Activated T-helper 2 cell treated with anti-CD3 and anti-CD28 coated beads, Interferon-gamma antibody, Interleukin-2, Interleukin-4, amounts not matched to agents 10 μg/mL and 5 μg/mL and 100 μg/mL, durations not matched to agents 14 hours and 24 hours and 36 hours (primary cell): Measurements from ENCODE around the gene CAPN2. TPM values are rescaled to one million over a fixed set of nuclear protein-coding genes. Genes with fewer than 3 reads are reported as not detected.
"Not testable (repeated sequence)": the region's sequence is repeated elsewhere in the genome, so short reads cannot be mapped to it uniquely, and the experiment has no call there.

Experiments
- DNase-seq: peaks from one replicate; pipeline ENCODE4 v3.0.0; 2021; ENCODE audit warnings: low spot score
- H3K27ac Mint-ChIP-seq: one replicate; pipeline ENCODE4 v1.8.0; 2021; ENCODE audit warnings: mixed read lengths
- H3K27me3 Mint-ChIP-seq: one replicate; pipeline ENCODE4 v1.8.0; 2021; ENCODE audit warnings: low read depth, mixed read lengths
- H3K36me3 Mint-ChIP-seq: one replicate; pipeline ENCODE4 v1.8.0; 2021; ENCODE audit warnings: low read depth, mixed read lengths
- H3K4me1 Mint-ChIP-seq: one replicate; pipeline ENCODE4 v1.8.0; 2021; ENCODE audit warnings: low read depth, mixed read lengths
- H3K4me3 Mint-ChIP-seq: one replicate; pipeline ENCODE4 v1.8.0; 2021; ENCODE audit warnings: low read depth, mild to moderate bottlenecking, moderate library complexity, mixed read lengths
- H3K9me3 Mint-ChIP-seq: one replicate; pipeline ENCODE4 v1.8.0; 2021; ENCODE audit warnings: mixed read lengths
- intact Hi-C: fragments of 100-400 bp; cut with micrococcal nuclease; formaldehyde crosslinking; loops from one replicate; pipeline ENCODE4 v1.15.1; 2023
- total RNA-seq: library from RNA; stranded (reverse); gene quantifications from 2 replicates; pipeline ENCODE4 v1.2.3, GENCODE V29; 2022

CAPN2 gene
- total RNA-seq, 1 donor from 2014 or later: 91.3 TPM

GRCh38 chr1:223740038-223740736 lies 27.8 kb downstream of the CAPN2 start:
- H3K4me3 Mint-ChIP-seq, DNase-seq, intact Hi-C loops, H3K9me3 Mint-ChIP-seq, H3K27me3 Mint-ChIP-seq, H3K27ac Mint-ChIP-seq, H3K4me1 Mint-ChIP-seq: not testable (repeated sequence)
- H3K36me3 Mint-ChIP-seq: peaks cover 33% of the 10 kb centered on the region

- Mint-ChIP-seq H3K4me1 (peaks cover 2% of the 10 kb centered on the region), H3K27ac (no peak overlapping the region), H3K4me3 (no peak overlapping the region)
Measured at GRCh38 chr1:223741861-223742260, 29.5 kb downstream of the CAPN2 start.

GRCh38 chr1:223742856-223743517 lies 30.6 kb downstream of the CAPN2 start:
- Mint-ChIP-seq H3K36me3 (peaks cover 47% of the 10 kb centered on the region), H3K27ac (peak overlapping the region; percentile 7), H3K4me3 (no peak overlapping the region)

More at GRCh38 chr1:223741861-223742260, 29.5 kb downstream of the CAPN2 start:
- no peaks in the 10 kb centered on the region for H3K27me3 Mint-ChIP-seq
- no peaks in the 10 kb centered on the region for H3K9me3 Mint-ChIP-seq
- peaks cover 43% of the 10 kb centered on the region for H3K36me3 Mint-ChIP-seq
- intact Hi-C loops: no loop called here
- DNase-seq: no peak

GRCh38 chr1:223745731-223746130 lies 33.4 kb downstream of the CAPN2 start:
- H3K4me3 Mint-ChIP-seq: no peak overlapping the region
- no peaks in the 10 kb centered on the region for H3K9me3 Mint-ChIP-seq
- H3K36me3 Mint-ChIP-seq: peaks cover 57% of the 10 kb centered on the region
- no peak overlapping the region for H3K27ac Mint-ChIP-seq
- H3K4me1 Mint-ChIP-seq: peaks cover 17% of the 10 kb centered on the region
- no peaks in the 10 kb centered on the region for H3K27me3 Mint-ChIP-seq
- no peak for DNase-seq
- intact Hi-C loops: no loop called here

More at GRCh38 chr1:223742856-223743517, 30.6 kb downstream of the CAPN2 start:
- Mint-ChIP-seq H3K9me3 (no peaks in the 10 kb centered on the region), H3K4me1 (peaks cover 7% of the 10 kb centered on the region), H3K27me3 (no peaks in the 10 kb centered on the region)
- no peak for DNase-seq
- intact Hi-C loops: no loop called here

GRCh38 chr1:223747838-223748335 lies 35.5 kb downstream of the CAPN2 start:
- intact Hi-C loops: loop anchor here (2.0 kb wide), 1 partner anchor 21 kb away; no protein-coding TSS in a partner anchor
- Mint-ChIP-seq H3K27ac (no peak overlapping the region), H3K36me3 (peaks cover 72% of the 10 kb centered on the region), H3K4me1 (peaks cover 15% of the 10 kb centered on the region), H3K9me3 (no peaks in the 10 kb centered on the region), H3K4me3 (peak overlapping the region; percentile 2), H3K27me3 (no peaks in the 10 kb centered on the region)
- DNase-seq: no peak

GRCh38 chr1:223748405-223748772 lies 36.0 kb downstream of the CAPN2 start:
- Mint-ChIP-seq H3K27ac (no peak overlapping the region), H3K27me3 (no peaks in the 10 kb centered on the region), H3K4me1 (peaks cover 15% of the 10 kb centered on the region), H3K9me3 (no peaks in the 10 kb centered on the region), H3K36me3 (peaks cover 72% of the 10 kb centered on the region), H3K4me3 (peak overlapping the region; percentile 53)
- intact Hi-C loops: loop anchor here (2.0 kb wide), 1 partner anchor 22 kb away; no protein-coding TSS in a partner anchor
- DNase-seq: no peak

GRCh38 chr1:223748773-223749733 lies 36.7 kb downstream of the CAPN2 start:
- peaks cover 15% of the 10 kb centered on the region for H3K4me1 Mint-ChIP-seq
- no peaks in the 10 kb centered on the region for H3K27me3 Mint-ChIP-seq
- H3K4me3 Mint-ChIP-seq: peak overlapping the region; percentile 53
- H3K27ac Mint-ChIP-seq: peak overlapping the region; percentile 7
- DNase-seq: peak; percentile 45
- no peaks in the 10 kb centered on the region for H3K9me3 Mint-ChIP-seq
- H3K36me3 Mint-ChIP-seq: peaks cover 70% of the 10 kb centered on the region
- intact Hi-C loops: loop anchor here (1.0 to 2.0 kb wide), 3 partner anchors 22 to 51 kb away; partner anchors contain the start of gene CAPN2

GRCh38 chr1:223750730-223751570 lies 38.6 kb downstream of the CAPN2 start:
- DNase-seq: no peak
- H3K4me1 Mint-ChIP-seq: peaks cover 15% of the 10 kb centered on the region
- H3K4me3 Mint-ChIP-seq: no peak overlapping the region
- no peaks in the 10 kb centered on the region for H3K27me3 Mint-ChIP-seq
- no peak overlapping the region for H3K27ac Mint-ChIP-seq
- no peaks in the 10 kb centered on the region for H3K9me3 Mint-ChIP-seq
- H3K36me3 Mint-ChIP-seq: peaks cover 67% of the 10 kb centered on the region
- intact Hi-C loops: no loop called here

GRCh38 chr1:223751696-223752095 lies 39.4 kb downstream of the CAPN2 start:
- no peak overlapping the region for H3K27ac Mint-ChIP-seq
- H3K36me3 Mint-ChIP-seq: peaks cover 70% of the 10 kb centered on the region
- H3K4me1 Mint-ChIP-seq: peaks cover 15% of the 10 kb centered on the region
- no peaks in the 10 kb centered on the region for H3K9me3 Mint-ChIP-seq
- intact Hi-C loops: no loop called here
- no peak for DNase-seq
- no peak overlapping the region for H3K4me3 Mint-ChIP-seq
- no peaks in the 10 kb centered on the region for H3K27me3 Mint-ChIP-seq

GRCh38 chr1:223752721-223753515 lies 40.6 kb downstream of the CAPN2 start:
- no peak overlapping the region for H3K27ac Mint-ChIP-seq
- no peaks in the 10 kb centered on the region for H3K27me3 Mint-ChIP-seq
- H3K36me3 Mint-ChIP-seq: peaks cover 72% of the 10 kb centered on the region
- no peak overlapping the region for H3K4me3 Mint-ChIP-seq
- no peak for DNase-seq
- no peaks in the 10 kb centered on the region for H3K9me3 Mint-ChIP-seq
- intact Hi-C loops: no loop called here
- peaks cover 10% of the 10 kb centered on the region for H3K4me1 Mint-ChIP-seq

- no peaks in the 10 kb centered on the region for H3K27me3 Mint-ChIP-seq
- peaks cover 78% of the 10 kb centered on the region for H3K36me3 Mint-ChIP-seq
- intact Hi-C loops: no loop called here
- no peak for DNase-seq
- H3K27ac Mint-ChIP-seq: no peak overlapping the region
- H3K4me3 Mint-ChIP-seq: no peak overlapping the region
- H3K4me1 Mint-ChIP-seq: peaks cover 5% of the 10 kb centered on the region
- no peaks in the 10 kb centered on the region for H3K9me3 Mint-ChIP-seq
Measured at GRCh38 chr1:223754681-223755431, 42.5 kb downstream of the CAPN2 start.
